Hepatocyte (in vitro differentiated cells): ENCODE data around the gene CD44. TPM values are rescaled to one million over a fixed set of nuclear protein-coding genes. Genes with fewer than 3 reads are reported as not detected.

Experiments
- DNase-seq: peaks from one replicate; pipeline ENCODE4 v3.0.0-alpha.2; 2016; ENCODE audit warnings: low spot score
- H2AFZ ChIP-seq: fragments of 200-600 bp; sonication (generic); 2 replicates; pipeline ENCODE4 v1.6.0; 2016; ENCODE audit warnings: antibody characterized with exemption, mild to moderate bottlenecking
- H3K27ac ChIP-seq: fragments of 200-600 bp; sonication (generic); 2 replicates; pipeline ENCODE4 v1.5.1; 2016; ENCODE audit warnings: mild to moderate bottlenecking
- H3K27me3 ChIP-seq: fragments of 200-600 bp; sonication (generic); 2 replicates; pipeline ENCODE4 v1.6.1; 2016
- H3K36me3 ChIP-seq: fragments of 200-600 bp; sonication (generic); replicated peaks from 2 replicates; pipeline ENCODE4 v1.5.1; 2016; ENCODE audit warnings: low read depth; ENCODE audit not compliant: insufficient read depth
- H3K4me1 ChIP-seq: fragments of 200-600 bp; sonication (generic); 2 replicates; pipeline ENCODE4 v1.5.1; 2016; ENCODE audit warnings: mild to moderate bottlenecking, moderate library complexity; ENCODE audit not compliant: insufficient read depth
- H3K4me2 ChIP-seq: fragments of 200-600 bp; sonication (generic); 2 replicates; pipeline ENCODE4 v1.6.0; 2016
- H3K4me3 ChIP-seq: fragments of 200-600 bp; sonication (generic); 2 replicates; pipeline ENCODE4 v1.5.1; 2016; ENCODE audit warnings: mild to moderate bottlenecking
- H3K79me2 ChIP-seq: fragments of 200-600 bp; sonication (generic); 2 replicates; pipeline ENCODE4 v1.6.0; 2017; ENCODE audit warnings: mild to moderate bottlenecking
- H3K9me2 ChIP-seq: fragments of 200-600 bp; sonication (generic); replicated peaks from 2 replicates; pipeline ENCODE4 v1.6.0; 2017; ENCODE audit warnings: mild to moderate bottlenecking; ENCODE audit not compliant: insufficient read depth
- H3K9me3 ChIP-seq: fragments of 200-600 bp; sonication (generic); 2 replicates; pipeline ENCODE4 v1.5.1; 2016; ENCODE audit warnings: low read depth, mild to moderate bottlenecking
- H4K20me1 ChIP-seq: fragments of 200-600 bp; sonication (generic); 2 replicates; pipeline ENCODE4 v1.6.0; 2016; ENCODE audit warnings: mild to moderate bottlenecking; ENCODE audit not compliant: insufficient read depth, poor library complexity, severe bottlenecking
- CTCF ChIP-seq: fragments of 200-600 bp; sonication (generic); IDR thresholded peaks from 2 replicates; pipeline ENCODE4 v1.5.1; 2016; ENCODE audit warnings: antibody characterized with exemption, mild to moderate bottlenecking; ENCODE audit not compliant: poor library complexity
- EZH2 ChIP-seq: fragments of 200-600 bp; sonication (generic); IDR thresholded peaks from 2 replicates; pipeline ENCODE4 v1.6.1; 2016; ENCODE audit warnings: antibody characterized with exemption, mild to moderate bottlenecking, borderline replicate concordance
- EZH2phosphoT487 ChIP-seq: fragments of 200-600 bp; sonication (generic); IDR thresholded peaks from one replicate; pipeline ENCODE4 v1.6.1; 2018; ENCODE audit warnings: antibody characterized with exemption, mild to moderate bottlenecking, low read depth, moderate library complexity; ENCODE audit not compliant: unreplicated experiment, severe bottlenecking
- WGBS: methylation state at CpG from one replicate; pipeline ENCODE4 v1.1.6; 2016; ENCODE audit warnings: low lambda C conversion rate; ENCODE audit errors: missing lambda C conversion rate; 5-methylcytosine and 5-hydroxymethylcytosine counted together
- polyA plus RNA-seq: library from polyadenylated mRNA; unstranded; fragments of >200 nt; fragmentation: Nextera tagmentation; extraction: Ambion mirVana; gene quantifications from 2 replicates; pipeline ENCODE4 v1.2.1, GENCODE V29; 2016
- total RNA-seq: library from RNA; depleted of rRNA; stranded (reverse); fragments of >200 nt; gene quantifications from 2 replicates; pipeline ENCODE4 v1.2.3, GENCODE V29; 2014

Gene CD44
- total and polyA plus RNA-seq, 2 experiments from 2014 or later, result 17.5 to 29.5 TPM

GRCh38 chr11:35109827-35110226 lies 29.1 kb upstream of the CD44 start:
- H3K4me1 ChIP-seq, result no peaks in the 10 kb centered on the region
- H3K9me3 ChIP-seq, result no peaks in the 10 kb centered on the region
- no peak for DNase-seq
- H3K79me2 ChIP-seq, result no peaks in the 10 kb centered on the region
- no peak overlapping the region for H2AFZ ChIP-seq
- no peak overlapping the region for H3K4me3 ChIP-seq
- H3K4me2 ChIP-seq, result no peak overlapping the region
- H3K27ac ChIP-seq, result no peak overlapping the region
- H3K36me3 ChIP-seq, result no peaks in the 10 kb centered on the region
- no peak for TF ChIP-seq CTCF
- no peak for TF ChIP-seq EZH2
- no peak for TF ChIP-seq EZH2phosphoT487
- no peaks in the 10 kb centered on the region for H3K9me2 ChIP-seq
- H4K20me1 ChIP-seq, result no peaks in the 10 kb centered on the region
- H3K27me3 ChIP-seq, result no peaks in the 10 kb centered on the region

DNA sequence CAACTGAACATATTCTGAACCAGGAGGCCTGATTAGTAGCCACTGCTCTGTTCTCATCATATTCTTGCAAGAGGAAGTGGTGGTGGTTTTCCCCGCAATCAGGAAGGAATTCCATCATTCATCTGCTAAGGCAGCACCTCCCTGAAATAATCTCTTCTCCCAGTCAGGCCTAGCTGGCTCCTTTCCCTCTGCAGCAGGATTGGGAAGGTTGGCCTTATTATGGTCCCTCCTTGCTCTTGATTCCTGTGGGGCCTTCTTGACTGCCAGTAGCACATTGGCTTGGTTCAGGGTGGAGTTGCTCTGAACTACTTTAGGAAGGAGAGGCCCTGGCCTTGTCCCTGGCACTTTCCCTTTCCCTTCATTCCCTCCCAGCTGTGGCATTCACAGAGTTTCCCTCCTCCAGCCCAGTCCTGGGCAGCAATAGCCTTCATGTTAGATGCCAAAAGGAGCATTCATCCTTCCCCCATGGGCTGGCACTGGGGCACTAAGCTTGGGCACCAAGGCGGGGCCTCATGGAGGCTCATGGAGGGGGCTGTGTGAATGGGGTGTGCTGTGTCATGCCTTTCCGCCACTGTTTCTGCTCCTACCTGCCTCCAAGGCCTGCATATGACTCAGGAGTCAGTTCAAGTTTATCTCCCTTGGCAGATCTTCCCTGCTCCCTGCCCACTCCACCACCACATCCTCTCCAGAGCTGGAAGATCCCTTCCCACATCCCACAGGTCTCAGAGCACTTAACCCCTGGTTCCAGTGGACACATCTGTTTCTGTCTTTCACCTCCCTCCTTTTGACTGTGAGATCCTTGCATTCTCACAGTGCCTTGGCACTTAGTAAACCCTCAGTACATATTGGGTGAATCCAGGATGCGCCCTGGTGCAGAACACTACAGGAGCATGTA lies 27.6 kb upstream of the CD44 start:
- no peak overlapping the region for H2AFZ ChIP-seq
- no peaks in the 10 kb centered on the region for H3K36me3 ChIP-seq
- DNase-seq, result no peak
- H3K27me3 ChIP-seq, result no peaks in the 10 kb centered on the region
- H3K4me2 ChIP-seq, result no peak overlapping the region
- no peak overlapping the region for H3K4me3 ChIP-seq
- TF ChIP-seq EZH2 (no peak), EZH2phosphoT487 (no peak), CTCF (no peak)
- H3K9me3 ChIP-seq, result no peaks in the 10 kb centered on the region
- no peak overlapping the region for H3K27ac ChIP-seq
- no peaks in the 10 kb centered on the region for H3K79me2 ChIP-seq
- H4K20me1 ChIP-seq, result no peaks in the 10 kb centered on the region
- no peaks in the 10 kb centered on the region for H3K9me2 ChIP-seq
- WGBS, result 90% methylated on average over 4 of the region's 4 CpGs
- no peaks in the 10 kb centered on the region for H3K4me1 ChIP-seq

GRCh38 chr11:35112056-35112845 lies 26.7 kb upstream of the CD44 start:
- Histone ChIP-seq H3K4me3 (no peak overlapping the region), H3K9me3 (no peaks in the 10 kb centered on the region), H3K4me1 (peaks cover 4% of the 10 kb centered on the region), H3K4me2 (no peak overlapping the region), H2AFZ (no peak overlapping the region), H3K36me3 (no peaks in the 10 kb centered on the region), H4K20me1 (no peaks in the 10 kb centered on the region), H3K79me2 (no peaks in the 10 kb centered on the region), H3K27ac (no peak overlapping the region), H3K9me2 (no peaks in the 10 kb centered on the region), H3K27me3 (no peaks in the 10 kb centered on the region)
- no peak for DNase-seq
- TF ChIP-seq CTCF (no peak), EZH2phosphoT487 (no peak), EZH2 (no peak)
- WGBS, result 87% methylated on average over 13 of the region's 13 CpGs
